IPS-18a (cell line): ENCODE results near the gene MBD6.
"Not testable (repeated sequence)": the region's sequence is repeated elsewhere in the genome, so short reads cannot be mapped to it uniquely, and the experiment has no call there.

Experiments
- H3K27ac ChIP-seq: one replicate; pipeline ENCODE4 v1.5.1; 2013; ENCODE audit warnings: low read length
- H3K27me3 ChIP-seq: one replicate; pipeline ENCODE4 v1.6.1; 2013; ENCODE audit warnings: mild to moderate bottlenecking, low read length; ENCODE audit not compliant: control insufficient read depth, insufficient read depth
- H3K36me3 ChIP-seq: one replicate; pipeline ENCODE4 v1.6.1; 2013; ENCODE audit warnings: low read depth, low read length; ENCODE audit not compliant: control insufficient read depth
- H3K4me1 ChIP-seq: one replicate; pipeline ENCODE4 v1.6.1; 2013; ENCODE audit warnings: low read depth, low read length; ENCODE audit not compliant: control insufficient read depth
- H3K4me3 ChIP-seq: one replicate; pipeline ENCODE4 v1.5.1; 2013; ENCODE audit warnings: low read length
- H3K9ac ChIP-seq: one replicate; pipeline ENCODE4 v1.6.1; 2013; ENCODE audit warnings: mild to moderate bottlenecking, low read length, moderate library complexity
- H3K9me3 ChIP-seq: one replicate; pipeline ENCODE4 v1.6.1; 2013; ENCODE audit warnings: low read depth, low read length; ENCODE audit not compliant: control insufficient read depth

Gene MBD6

DNA sequence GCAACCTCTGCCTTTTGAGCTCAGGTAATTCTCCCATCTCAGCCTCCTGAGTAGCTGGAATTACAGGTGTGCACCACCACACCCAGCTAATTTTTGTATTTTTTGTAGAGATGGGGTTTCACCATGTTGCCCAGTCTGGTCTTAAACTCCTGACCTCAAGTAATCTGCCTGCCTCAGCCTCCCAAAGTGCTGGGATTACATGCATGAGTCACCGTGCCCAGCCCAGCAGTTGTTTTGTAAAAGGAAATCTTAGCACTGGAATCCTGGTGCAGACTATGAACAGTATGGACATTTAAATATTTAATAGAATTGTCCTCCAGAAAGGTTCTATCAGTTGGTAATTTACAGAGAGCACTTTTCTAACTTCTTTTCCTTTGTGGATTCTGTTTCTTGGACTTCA, 38.5 kb downstream of the MBD6 start:
- not testable (repeated sequence) for H3K4me1 ChIP-seq, H3K27ac ChIP-seq, H3K27me3 ChIP-seq, H3K9me3 ChIP-seq, H3K4me3 ChIP-seq, H3K9ac ChIP-seq
- peaks cover 15% of the 10 kb centered on the region for H3K36me3 ChIP-seq

DNA sequence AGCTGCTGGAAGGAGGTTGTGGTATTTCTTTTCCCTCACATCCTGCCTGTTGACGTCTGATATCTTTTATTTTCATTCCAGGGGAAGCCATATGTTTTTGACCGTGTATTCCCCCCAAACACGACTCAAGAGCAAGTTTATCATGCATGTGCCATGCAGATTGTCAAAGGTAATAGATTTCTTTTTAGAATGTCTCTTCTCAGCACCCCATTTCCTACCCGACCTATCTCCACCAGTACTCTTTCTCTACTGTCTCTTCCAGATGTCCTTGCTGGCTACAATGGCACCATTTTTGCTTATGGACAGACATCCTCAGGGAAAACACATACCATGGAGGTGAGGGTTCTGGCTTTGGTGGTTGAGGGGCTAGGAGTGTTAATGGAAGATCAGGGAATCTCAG, 40.7 kb downstream of the MBD6 start:
- Histone ChIP-seq H3K36me3 (peaks cover 19% of the 10 kb centered on the region), H3K4me1 (no peaks in the 10 kb centered on the region), H3K9ac (no peak overlapping the region), H3K9me3 (no peaks in the 10 kb centered on the region), H3K4me3 (no peak overlapping the region), H3K27ac (no peak overlapping the region), H3K27me3 (no peaks in the 10 kb centered on the region)

DNA sequence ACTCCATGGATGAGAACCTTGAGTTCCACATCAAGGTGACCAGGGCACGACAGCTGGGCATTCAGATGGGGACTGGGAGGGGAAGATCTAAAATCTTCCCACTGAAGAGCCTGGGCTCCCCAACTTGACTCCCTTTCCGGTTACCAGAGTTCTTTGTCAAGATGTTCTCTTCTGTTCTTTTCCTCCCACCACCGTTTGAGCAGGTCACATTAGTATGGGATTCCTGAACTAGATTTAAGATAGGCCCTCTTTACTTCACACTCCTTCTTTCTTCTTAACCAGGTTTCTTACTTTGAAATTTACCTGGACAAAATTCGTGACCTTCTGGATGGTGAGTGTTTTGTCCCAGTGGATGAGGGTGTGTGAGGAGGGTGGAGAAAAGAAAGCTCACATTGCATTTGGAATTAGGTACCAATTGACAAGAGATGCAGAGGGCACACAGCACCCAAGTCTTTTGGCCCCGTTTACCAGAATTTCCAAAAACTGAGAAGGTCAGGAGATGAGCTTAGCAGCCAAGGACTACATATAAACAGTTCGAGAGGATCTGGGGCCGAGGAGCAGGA, 41.6 kb downstream of the MBD6 start:
- Histone ChIP-seq H3K9me3 (no peaks in the 10 kb centered on the region), H3K27ac (no peak overlapping the region), H3K27me3 (no peaks in the 10 kb centered on the region), H3K4me1 (no peaks in the 10 kb centered on the region), H3K36me3 (peaks cover 27% of the 10 kb centered on the region), H3K4me3 (no peak overlapping the region), H3K9ac (no peak overlapping the region)

DNA sequence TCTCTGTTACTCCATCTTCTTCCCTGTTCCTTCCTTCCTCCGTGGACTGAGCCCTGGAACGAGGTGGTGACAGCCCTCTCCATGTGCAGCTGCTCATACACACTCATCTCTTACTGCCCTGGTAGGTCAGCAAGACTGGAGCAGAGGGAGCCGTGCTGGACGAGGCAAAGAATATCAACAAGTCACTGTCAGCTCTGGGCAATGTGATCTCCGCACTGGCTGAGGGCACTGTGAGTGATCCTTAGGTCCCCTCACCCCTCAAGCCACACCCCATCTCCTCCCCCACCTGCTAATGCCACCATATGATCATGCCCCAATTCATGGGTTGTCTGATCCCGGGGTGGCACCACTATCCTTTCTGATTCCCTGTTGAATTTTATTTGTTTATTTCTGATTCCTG, 46.2 kb downstream of the MBD6 start:
- Histone ChIP-seq H3K27me3 (no peaks in the 10 kb centered on the region), H3K9ac (no peak overlapping the region), H3K4me3 (no peak overlapping the region), H3K27ac (no peak overlapping the region), H3K4me1 (no peaks in the 10 kb centered on the region), H3K36me3 (peaks cover 44% of the 10 kb centered on the region), H3K9me3 (no peaks in the 10 kb centered on the region)

DNA sequence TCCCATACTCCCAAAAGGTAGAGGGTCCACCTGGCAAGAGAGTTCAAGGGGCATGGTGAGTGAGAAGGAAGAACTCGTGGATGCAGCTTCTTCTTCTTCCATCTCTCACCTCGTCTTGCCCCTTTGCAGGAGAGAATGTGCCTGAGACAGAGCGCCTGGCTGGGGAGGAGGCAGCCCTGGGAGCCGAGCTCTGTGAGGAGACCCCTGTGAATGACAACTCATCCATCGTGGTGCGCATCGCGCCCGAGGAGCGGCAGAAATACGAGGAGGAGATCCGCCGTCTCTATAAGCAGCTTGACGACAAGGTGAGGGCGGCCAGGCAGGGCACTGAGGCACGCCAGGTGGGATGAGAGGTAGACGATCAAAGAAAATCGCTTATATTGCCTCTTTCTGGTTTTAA, 47.2 kb downstream of the MBD6 start:
- Histone ChIP-seq H3K9ac (no peak overlapping the region), H3K4me3 (no peak overlapping the region), H3K36me3 (peaks cover 35% of the 10 kb centered on the region), H3K27ac (no peak overlapping the region), H3K4me1 (no peaks in the 10 kb centered on the region), H3K9me3 (no peaks in the 10 kb centered on the region), H3K27me3 (no peaks in the 10 kb centered on the region)

DNA sequence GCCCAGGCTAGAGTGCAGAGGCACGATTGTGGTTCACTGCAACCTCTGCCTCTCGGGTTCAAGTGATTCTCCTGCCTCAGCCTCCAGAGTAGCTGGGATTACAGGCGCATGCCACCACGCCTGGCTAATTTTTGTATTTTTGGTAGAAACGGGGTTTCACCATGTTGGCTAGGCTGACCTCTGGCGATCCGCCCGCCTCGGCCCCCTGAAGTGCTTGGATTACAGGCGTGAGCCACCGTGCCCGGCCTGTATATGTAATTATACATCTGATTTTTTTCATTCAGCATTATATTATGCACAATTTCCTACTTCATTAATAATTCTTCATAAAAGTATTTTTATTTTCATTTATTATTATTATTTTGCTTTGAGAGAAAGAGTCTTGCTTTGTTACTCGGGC, 47.8 kb downstream of the MBD6 start:
- H3K9ac ChIP-seq, H3K27ac ChIP-seq, H3K4me1 ChIP-seq, H3K4me3 ChIP-seq, H3K27me3 ChIP-seq, H3K9me3 ChIP-seq: not testable (repeated sequence)
- peaks cover 40% of the 10 kb centered on the region for H3K36me3 ChIP-seq

DNA sequence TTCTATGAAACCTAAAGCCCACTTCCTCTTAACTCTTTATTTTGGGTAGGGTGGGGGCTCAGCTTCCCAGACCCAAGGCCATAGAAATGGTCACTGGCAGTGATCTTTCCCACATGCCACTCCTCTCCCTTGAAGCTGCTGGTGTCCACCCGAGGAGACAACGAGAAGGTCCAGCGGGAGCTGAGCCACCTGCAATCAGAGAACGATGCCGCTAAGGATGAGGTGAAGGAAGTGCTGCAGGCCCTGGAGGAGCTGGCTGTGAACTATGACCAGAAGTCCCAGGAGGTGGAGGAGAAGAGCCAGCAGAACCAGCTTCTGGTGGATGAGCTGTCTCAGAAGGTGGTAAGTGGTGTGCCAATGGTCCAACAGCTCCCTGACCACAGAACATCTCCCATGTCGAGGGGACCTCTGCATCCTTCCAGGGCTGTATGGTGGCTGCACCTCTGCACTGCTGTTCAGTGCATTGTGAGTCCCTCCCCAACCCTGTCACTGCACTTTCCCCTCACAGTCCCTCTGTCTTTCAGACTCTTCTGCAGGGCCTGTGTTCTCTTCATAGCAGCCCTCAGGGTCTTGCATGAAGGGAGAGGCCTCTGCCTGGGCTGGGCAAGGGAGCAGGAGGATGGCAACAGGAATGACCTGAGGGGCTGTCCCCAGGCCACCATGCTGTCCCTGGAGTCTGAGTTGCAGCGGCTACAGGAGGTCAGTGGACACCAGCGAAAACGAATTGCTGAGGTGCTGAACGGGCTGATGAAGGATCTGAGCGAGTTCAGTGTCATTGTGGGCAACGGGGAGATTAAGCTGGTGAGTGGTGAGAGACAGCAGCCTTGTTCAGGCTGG, 49.5 kb downstream of the MBD6 start:
- Histone ChIP-seq H3K36me3 (peaks cover 58% of the 10 kb centered on the region), H3K9me3 (no peaks in the 10 kb centered on the region), H3K27me3 (no peaks in the 10 kb centered on the region), H3K27ac (no peak overlapping the region), H3K4me3 (no peak overlapping the region), H3K9ac (no peak overlapping the region), H3K4me1 (no peaks in the 10 kb centered on the region)

DNA sequence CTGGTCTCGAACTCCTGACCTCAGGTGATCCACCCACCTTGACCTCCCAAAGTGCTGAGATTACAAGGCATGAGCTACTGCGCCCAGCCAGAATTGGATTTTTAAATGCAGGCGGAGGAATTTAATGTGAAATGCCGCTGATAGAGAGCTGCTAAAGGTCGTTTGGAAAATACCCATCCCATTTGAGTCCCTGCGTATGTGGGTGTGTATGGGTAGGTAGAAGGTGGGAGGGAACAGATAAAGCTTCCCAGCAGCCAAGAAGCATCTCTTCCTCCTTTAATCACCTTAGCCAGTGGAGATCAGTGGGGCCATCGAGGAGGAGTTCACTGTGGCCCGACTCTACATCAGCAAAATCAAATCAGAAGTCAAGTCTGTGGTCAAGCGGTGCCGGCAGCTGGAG, 52.2 kb downstream of the MBD6 start:
- no peaks in the 10 kb centered on the region for H3K4me1 ChIP-seq
- no peak overlapping the region for H3K9ac ChIP-seq
- H3K4me3 ChIP-seq: no peak overlapping the region
- no peak overlapping the region for H3K27ac ChIP-seq
- peaks cover 61% of the 10 kb centered on the region for H3K36me3 ChIP-seq
- no peaks in the 10 kb centered on the region for H3K27me3 ChIP-seq
- no peaks in the 10 kb centered on the region for H3K9me3 ChIP-seq

DNA sequence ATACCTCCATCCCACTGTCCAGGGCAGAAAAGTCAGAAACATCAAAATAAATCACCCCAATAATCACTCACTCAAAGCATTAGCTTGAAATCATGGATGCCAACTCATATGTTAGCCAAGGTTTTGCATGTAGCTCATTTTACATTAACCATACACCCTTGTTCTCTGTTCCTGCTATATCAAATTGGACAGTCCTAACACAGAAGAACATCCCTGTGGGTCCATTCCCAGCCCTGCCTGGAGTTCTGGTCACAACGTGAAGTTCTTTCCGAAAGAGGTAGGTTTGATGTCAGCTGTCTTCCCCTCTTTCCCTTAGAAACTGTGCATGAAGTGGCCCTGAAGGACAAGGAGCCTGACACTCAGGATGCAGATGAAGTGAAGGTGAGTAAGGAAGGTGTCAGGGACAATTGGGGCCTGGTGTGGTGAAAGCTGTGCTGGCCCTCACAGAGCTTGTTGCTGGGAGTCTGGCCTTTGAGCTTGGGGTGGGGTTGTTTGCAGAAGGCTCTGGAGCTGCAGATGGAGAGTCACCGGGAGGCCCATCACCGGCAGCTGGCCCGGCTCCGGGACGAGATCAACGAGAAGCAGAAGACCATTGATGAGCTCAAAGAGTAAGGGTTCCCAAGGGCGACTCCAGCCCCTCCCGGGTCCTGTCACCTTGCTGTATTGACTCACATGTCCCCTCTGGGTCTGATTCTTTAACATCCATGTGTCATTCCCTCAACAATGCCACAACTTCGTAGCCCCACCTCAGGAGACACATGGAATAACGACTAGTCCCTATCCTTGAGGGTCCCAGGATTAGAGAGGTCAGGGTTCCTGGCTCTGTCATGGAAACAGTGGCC, 53.4 kb downstream of the MBD6 start:
- Histone ChIP-seq H3K4me3 (no peak overlapping the region), H3K27ac (no peak overlapping the region), H3K36me3 (peaks cover 62% of the 10 kb centered on the region), H3K9me3 (no peaks in the 10 kb centered on the region), H3K4me1 (no peaks in the 10 kb centered on the region), H3K9ac (no peak overlapping the region), H3K27me3 (no peaks in the 10 kb centered on the region)

DNA sequence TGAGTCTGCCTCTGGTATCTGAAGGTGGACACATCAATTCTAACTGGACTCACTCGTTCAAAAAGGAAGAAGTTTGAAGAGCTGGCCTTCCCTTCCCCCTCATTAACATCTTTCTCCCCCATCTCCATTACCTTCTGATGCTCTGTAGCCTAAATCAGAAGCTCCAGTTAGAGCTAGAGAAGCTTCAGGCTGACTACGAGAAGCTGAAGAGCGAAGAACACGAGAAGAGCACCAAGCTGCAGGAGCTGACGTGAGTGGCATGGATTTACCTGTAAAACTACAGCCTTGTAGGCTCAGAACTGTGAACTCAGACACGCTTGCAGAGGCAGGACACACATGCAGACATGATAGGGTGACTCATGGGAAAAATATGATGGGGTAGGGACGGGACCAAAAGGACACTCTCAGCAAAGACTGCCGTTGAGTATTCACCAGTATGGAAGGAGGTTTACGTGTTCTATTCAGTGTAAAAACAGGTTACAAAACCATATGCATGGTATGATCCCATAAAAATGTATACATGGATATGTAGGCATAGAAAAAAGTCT, 54.1 kb downstream of the MBD6 start:
- Histone ChIP-seq H3K27ac (no peak overlapping the region), H3K36me3 (peaks cover 62% of the 10 kb centered on the region)

DNA sequence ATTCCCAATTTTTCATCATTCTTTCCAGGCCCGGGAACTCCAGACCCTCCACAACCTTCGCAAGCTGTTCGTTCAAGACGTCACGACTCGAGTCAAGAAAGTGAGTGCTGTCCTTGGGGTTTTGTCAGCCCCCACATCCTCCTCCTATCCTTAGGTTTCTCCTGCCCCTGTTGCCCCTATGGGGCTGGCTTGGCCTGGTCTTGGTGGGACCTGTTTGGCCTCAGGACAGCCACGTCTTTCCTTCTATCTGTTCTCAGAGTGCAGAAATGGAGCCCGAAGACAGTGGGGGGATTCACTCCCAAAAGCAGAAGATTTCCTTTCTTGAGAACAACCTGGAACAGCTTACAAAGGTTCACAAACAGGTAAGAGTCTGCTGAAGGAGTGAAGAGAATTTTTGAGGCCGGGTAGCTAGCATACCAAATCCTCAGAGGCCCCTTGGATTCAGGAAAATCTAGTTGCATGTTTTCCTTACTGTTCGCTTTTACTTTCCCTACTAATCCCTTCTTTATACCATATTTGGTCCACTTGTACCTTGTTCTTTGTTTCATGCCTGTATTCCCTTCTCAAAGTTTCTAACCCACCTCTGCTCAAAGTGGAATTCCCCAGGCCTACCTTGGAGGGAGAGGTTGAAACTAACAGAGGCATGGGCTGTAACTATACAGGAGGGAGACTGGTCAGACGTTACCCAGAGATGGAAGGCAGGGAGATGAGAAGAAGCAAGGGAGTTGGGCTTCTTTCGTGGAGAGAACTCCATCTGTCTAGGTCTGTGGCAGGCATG, 55.5 kb downstream of the MBD6 start:
- Histone ChIP-seq H3K27ac (no peak overlapping the region), H3K4me3 (no peak overlapping the region), H3K9me3 (no peaks in the 10 kb centered on the region), H3K9ac (no peak overlapping the region), H3K36me3 (peaks cover 55% of the 10 kb centered on the region), H3K4me1 (no peaks in the 10 kb centered on the region), H3K27me3 (no peaks in the 10 kb centered on the region)

More for the DNA sequence above, 54.1 kb downstream of the MBD6 start:
- Histone ChIP-seq H3K4me1 (no peaks in the 10 kb centered on the region), H3K27me3 (no peaks in the 10 kb centered on the region), H3K9ac (no peak overlapping the region), H3K4me3 (no peak overlapping the region), H3K9me3 (no peaks in the 10 kb centered on the region)
